IMR-90 (cell line): Measurements from ENCODE around the gene FARP1. TPM values are rescaled to one million over a fixed set of nuclear protein-coding genes. Genes with fewer than 3 reads are reported as not detected.

Experiments
- ATAC-seq: fragments of 200-7000 bp; cut with Tn5 transposase; 2 replicates; pipeline ENCODE4 v1.9.1; 2020; ENCODE audit warnings: low read depth, mild to moderate bottlenecking, moderate library complexity
- BruUV-seq: library from RNA; stranded (reverse); fragments of 400-500 nt; replicated peaks from 2 replicates; lab custom pipeline; 2021; lab: Mats Ljungman, UMichigan
- CTCF ChIA-PET: fragments of 300-600 bp; formaldehyde crosslinking; extraction: SDS; loops from one replicate; lab custom pipeline; 2021; ENCODE audit warnings: antibody characterized with exemption; lab: Yijun Ruan, JAX
- POLR2A ChIA-PET: fragments of 300-600 bp; sonication (Branson Sonifier 250); formaldehyde crosslinking; loops from one replicate; lab custom pipeline; 2022; ENCODE audit warnings: antibody characterized with exemption; ENCODE audit not compliant: unreplicated experiment; lab: Charles Lee
- DNase-seq: peaks from one replicate; pipeline ENCODE4 v3.0.0; 2013
- H2AFZ ChIP-seq: replicated peaks from 2 replicates; pipeline ENCODE3; 2013; ENCODE audit warnings: low read length, mild to moderate bottlenecking; ENCODE audit not compliant: poor library complexity
- H2AK5ac ChIP-seq: 2 replicates; pipeline ENCODE4 v1.6.1; 2013; ENCODE audit warnings: low read depth, low read length, inconsistent platforms
- H2AK9ac ChIP-seq: replicated peaks from 2 replicates; pipeline ENCODE3; 2013; ENCODE audit warnings: mild to moderate bottlenecking, low read depth, low read length, moderate library complexity; ENCODE audit not compliant: poor library complexity
- H2BK120ac ChIP-seq: 2 replicates; pipeline ENCODE4 v1.6.1; 2013; ENCODE audit warnings: low read depth, low read length, inconsistent platforms
- H2BK15ac ChIP-seq: 3 replicates; pipeline ENCODE4 v1.6.1; 2013; ENCODE audit warnings: low read depth, low read length, inconsistent platforms
- H2BK20ac ChIP-seq: 2 replicates; pipeline ENCODE4 v1.6.1; 2013; ENCODE audit warnings: low read depth, mild to moderate bottlenecking, inconsistent platforms, low read length, moderate library complexity
- H2BK5ac ChIP-seq: 2 replicates; pipeline ENCODE4 v1.6.1; 2013; ENCODE audit warnings: mild to moderate bottlenecking, low read depth, low read length, inconsistent platforms; ENCODE audit not compliant: poor library complexity, severe bottlenecking
- H3K14ac ChIP-seq: replicated peaks from 2 replicates; pipeline ENCODE4 v1.6.1; 2013; ENCODE audit warnings: low read depth, low read length, inconsistent platforms
- H3K18ac ChIP-seq: 2 replicates; pipeline ENCODE4 v1.6.1; 2013; ENCODE audit warnings: low read depth, low read length, control low read depth
- H3K23ac ChIP-seq: 2 replicates; pipeline ENCODE4 v1.6.1; 2013; ENCODE audit warnings: low read depth, low read length, inconsistent platforms
- H3K27ac ChIP-seq: 2 replicates; pipeline ENCODE4 v1.5.1; 2013; ENCODE audit warnings: mild to moderate bottlenecking, control low read depth, low read length; ENCODE audit not compliant: insufficient read depth
- H3K27me3 ChIP-seq: 2 replicates; pipeline ENCODE4 v1.6.1; 2013; ENCODE audit warnings: low read length; ENCODE audit not compliant: control insufficient read depth, insufficient read depth
- H3K36me3 ChIP-seq: 2 replicates; pipeline ENCODE4 v1.6.1; 2013; ENCODE audit warnings: low read length, mixed read lengths; ENCODE audit not compliant: control insufficient read depth, insufficient read depth
- H3K4ac ChIP-seq: 2 replicates; pipeline ENCODE4 v1.6.1; 2013; ENCODE audit warnings: low read depth, low read length, inconsistent platforms
- H3K4me1 ChIP-seq: 2 replicates; pipeline ENCODE4 v1.6.1; 2013; ENCODE audit warnings: low read length, mixed read lengths; ENCODE audit not compliant: control insufficient read depth, insufficient read depth
- H3K4me2 ChIP-seq: 2 replicates; pipeline ENCODE4 v1.6.1; 2013; ENCODE audit warnings: low read depth, mild to moderate bottlenecking, control low read depth, low read length, moderate library complexity
- H3K4me3 ChIP-seq: 2 replicates; pipeline ENCODE4 v1.5.1; 2013; ENCODE audit warnings: low read depth, mild to moderate bottlenecking, control low read depth, low read length, moderate library complexity; ENCODE audit not compliant: insufficient read depth
- H3K56ac ChIP-seq: 2 replicates; pipeline ENCODE4 v1.6.1; 2013; ENCODE audit warnings: low read length, inconsistent platforms; ENCODE audit not compliant: insufficient read depth; ENCODE audit errors: extremely low read depth
- H3K79me1 ChIP-seq, 2 experiments: 2 replicates each; pipeline ENCODE4 v1.6.1; 2013; ENCODE audit warnings: low read length in 2 of 2, inconsistent platforms in 1 of 2, low read depth in 1 of 2
- H3K9ac ChIP-seq: 2 replicates; pipeline ENCODE4 v1.6.1; 2013; ENCODE audit warnings: low read depth, low read length, control low read depth
- H3K9me1 ChIP-seq: 2 replicates; pipeline ENCODE4 v1.6.1; 2013; ENCODE audit warnings: low read length, inconsistent platforms; ENCODE audit not compliant: insufficient read depth
- H3K9me3 ChIP-seq: 2 replicates; pipeline ENCODE4 v1.6.1; 2013; ENCODE audit warnings: low read length; ENCODE audit not compliant: control insufficient read depth, insufficient read depth
- H4K20me1 ChIP-seq: 2 replicates; pipeline ENCODE4 v1.6.1; 2013; ENCODE audit warnings: low read length, inconsistent platforms; ENCODE audit not compliant: insufficient read depth
- H4K5ac ChIP-seq: 2 replicates; pipeline ENCODE4 v1.6.1; 2013; ENCODE audit warnings: mild to moderate bottlenecking, low read depth, low read length, control low read depth
- H4K8ac ChIP-seq, 2 experiments: 2 replicates each; pipeline ENCODE4 v1.6.1; 2013; ENCODE audit warnings: low read depth in 2 of 2, low read length in 2 of 2, control low read depth in 1 of 2, inconsistent platforms in 1 of 2
- H4K91ac ChIP-seq: 2 replicates; pipeline ENCODE4 v1.6.1; 2013; ENCODE audit warnings: low read depth, low read length, inconsistent platforms; ENCODE audit not compliant: insufficient read depth
- BHLHE40 ChIP-seq: fragments of 150-350 bp; IDR thresholded peaks from 2 replicates; pipeline ENCODE4 v1.6.1; 2016; ENCODE audit warnings: mild to moderate bottlenecking, low read depth, low read length
- CEBPB ChIP-seq: IDR thresholded peaks from 2 replicates; pipeline ENCODE4 v1.6.1; 2012; ENCODE audit warnings: low read depth, low read length, improper control_type of control experiment
- CHD1 ChIP-seq: IDR thresholded peaks from 2 replicates; pipeline ENCODE4 v1.6.1; 2012; ENCODE audit warnings: low read depth, low read length, improper control_type of control experiment
- ELK1 ChIP-seq: fragments of 150-350 bp; IDR thresholded peaks from 2 replicates; pipeline ENCODE4 v1.6.1; 2016; ENCODE audit warnings: low read depth, mild to moderate bottlenecking, low read length, moderate library complexity, borderline replicate concordance
- FOS ChIP-seq: fragments of 150-350 bp; IDR thresholded peaks from 2 replicates; pipeline ENCODE4 v1.6.1; 2016; ENCODE audit warnings: low read depth, low read length
- MAFK ChIP-seq: IDR thresholded peaks from 2 replicates; pipeline ENCODE4 v1.6.1; 2012; ENCODE audit warnings: low read depth, low read length, improper control_type of control experiment
- MAZ ChIP-seq: IDR thresholded peaks from 2 replicates; pipeline ENCODE4 v1.6.1; 2012; ENCODE audit warnings: low read depth, mild to moderate bottlenecking, low read length, improper control_type of control experiment, moderate library complexity, borderline replicate concordance
- MXI1 ChIP-seq: IDR thresholded peaks from 2 replicates; pipeline ENCODE4 v1.6.1; 2012; ENCODE audit warnings: low read depth, mild to moderate bottlenecking, low read length, moderate library complexity, borderline replicate concordance
- NFE2L2 ChIP-seq: fragments of 150-350 bp; IDR thresholded peaks from 2 replicates; pipeline ENCODE4 v1.6.1; 2016; ENCODE audit warnings: low read depth, mild to moderate bottlenecking, low read length
- POLR2A ChIP-seq: IDR thresholded peaks from 2 replicates; pipeline ENCODE4 v1.6.1; 2012; ENCODE audit warnings: mild to moderate bottlenecking, low read depth, low read length
- RAD21 ChIP-seq: IDR thresholded peaks from 2 replicates; pipeline ENCODE4 v1.6.1; 2012; ENCODE audit warnings: low read length, improper control_type of control experiment
- RFX5 ChIP-seq: IDR thresholded peaks from 2 replicates; pipeline ENCODE4 v1.8.0; 2012; ENCODE audit warnings: low read depth, mild to moderate bottlenecking, low read length, moderate library complexity
- WGBS, 2 experiments: methylation state at CpG; one replicate each; pipeline versions ENCODE4 v1.1.5 to v1.1.7; 2013; ENCODE audit warnings: missing lambda C conversion rate in 2 of 2; ENCODE audit not compliant: insufficient read length in 1 of 2; ENCODE audit errors: extremely low coverage in 2 of 2; 5-methylcytosine and 5-hydroxymethylcytosine counted together
- dilution Hi-C: fragments of 300-500 bp; cut with HindIII; formaldehyde crosslinking; loops from one replicate; pipeline ENCODE4 v1.14.3; 2018; ENCODE audit warnings: low sequenced_read_pairs; ENCODE audit not compliant: unreplicated experiment
- in situ Hi-C: fragments of 300-500 bp; cut with MboI; formaldehyde crosslinking; loops from 3 replicates; pipeline ENCODE4 v1.14.3; 2019; ENCODE audit warnings: low sequenced_read_pairs, inconsistent platforms, mixed read lengths
- intact Hi-C: fragments of 100-400 bp; cut with micrococcal nuclease; formaldehyde crosslinking; loops from 2 replicates; pipeline ENCODE4 v1.10.0; 2022
- polyA plus RNA-seq, 3 experiments: library from polyadenylated mRNA; depleted of rRNA; stranded (reverse); fragments of >200 nt; gene quantifications; 2 replicates each; pipeline ENCODE4 v1.2.3, GENCODE V29; 2012; ENCODE audit warnings: low replicate concordance in 1 of 3
- total RNA-seq: library from RNA; depleted of rRNA; stranded (reverse); fragments of >200 nt; gene quantifications from 2 replicates; pipeline ENCODE4 v1.2.3, GENCODE V29; 2012
- TF ChIP-seq, protein P1 (sequence below): fragments of 150-350 bp; IDR thresholded peaks from 2 replicates; pipeline ENCODE4 v1.6.1; 2017; ENCODE audit warnings: mild to moderate bottlenecking, antibody characterized with exemption, low read length, low read depth

Gene FARP1
- total and polyA plus RNA-seq, 2 of the 4 experiments (the other 2 are of a cell fraction): 39.6 to 57.0 TPM

DNA sequence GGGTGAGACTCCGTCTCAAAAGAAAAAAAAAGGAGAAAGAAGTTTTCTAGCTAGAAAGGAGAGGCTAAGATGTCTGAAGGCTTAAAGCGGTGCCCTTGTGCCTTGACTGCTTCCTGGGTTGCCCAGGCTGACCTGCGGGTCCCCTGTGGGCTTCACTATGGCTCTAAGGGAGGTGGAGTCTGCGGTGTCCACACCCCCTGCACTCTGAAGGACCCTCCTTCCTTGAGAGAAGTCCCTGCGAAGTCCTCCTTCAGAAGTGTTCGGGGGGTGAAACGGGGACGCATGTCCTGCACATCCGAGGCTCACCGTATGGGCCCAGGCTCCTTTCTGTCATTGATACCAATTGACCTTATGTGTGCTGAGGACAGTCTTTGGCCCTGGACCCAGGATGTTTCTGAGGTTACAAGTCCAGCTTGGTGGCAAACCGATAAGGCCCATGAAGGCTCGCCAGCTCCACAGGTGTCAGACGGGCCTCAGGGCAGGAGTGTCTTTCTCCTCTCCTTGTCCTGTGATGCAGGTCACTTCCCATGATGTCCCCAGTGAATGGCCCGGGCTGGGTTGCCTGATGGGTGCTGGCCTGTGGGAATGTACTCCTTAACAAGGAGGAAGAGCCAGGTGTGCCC, 45.8 kb downstream of the FARP1 start (continued):
- TF ChIP-seq RFX5: no peak

DNA sequence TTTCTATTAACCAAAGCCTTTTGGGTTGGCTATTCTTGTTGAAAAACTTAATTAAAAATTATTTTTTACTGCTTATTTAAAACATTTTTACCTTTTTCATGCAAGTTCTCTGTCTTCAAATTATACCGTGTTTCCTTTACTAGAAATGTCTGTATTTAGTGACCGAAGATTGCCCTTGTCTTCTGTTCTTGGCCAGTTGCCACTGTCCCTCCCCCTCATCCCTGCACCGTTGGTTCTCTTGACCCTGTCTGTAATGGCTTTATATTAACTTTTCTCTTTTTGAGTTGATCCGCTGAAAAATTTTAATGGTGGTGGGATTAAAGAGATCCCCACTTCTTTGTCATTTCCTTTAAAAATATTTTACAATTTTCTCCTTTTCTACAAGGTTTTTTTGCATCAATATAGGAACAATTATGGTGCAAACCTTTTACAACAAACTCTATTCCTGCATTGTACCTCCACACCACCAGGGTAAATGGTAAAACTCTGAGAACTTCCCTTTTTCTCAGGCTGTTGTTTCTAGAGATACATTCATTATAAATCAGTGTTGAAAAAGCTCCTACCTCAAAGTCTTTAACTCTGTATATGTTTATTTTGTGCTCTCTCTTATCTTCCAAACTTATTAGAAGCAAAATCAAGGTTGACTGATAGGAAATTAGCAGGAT, 47.1 kb downstream of the FARP1 start:
- DNase-seq (no peak), ATAC-seq (no peak)
- intact Hi-C loops (loop anchor here (10.0 kb wide), 1 partner anchor 1055 kb away; no protein-coding TSS in a partner anchor), in situ Hi-C loops (no loop called here), dilution Hi-C loops (no loop called here)
- H2AK5ac ChIP-seq: no peak overlapping the region
- WGBS, 2 experiments: no CpG with 5 or more reads among the region's 4 CpGs
- peak overlapping the region; percentile 72 for H3K9ac ChIP-seq
- ChIA-PET CTCF (interaction anchor here (0.7 to 1.1 kb wide), 2 partner anchors 17 to 1063 kb away, joined by 3 to 4 read pairs; no protein-coding TSS in a partner anchor), POLR2A (interaction anchor here (0.6 to 0.8 kb wide), 2 partner anchors 8 to 183 kb away, joined by 3 to 4 read pairs; no protein-coding TSS in a partner anchor)
- no peak overlapping the region for H2BK120ac ChIP-seq
- H3K27me3 ChIP-seq: no peaks in the 10 kb centered on the region
- H3K14ac ChIP-seq: peak overlapping the region; percentile 40; the same call in 1 of the 2 replicates
- no peak overlapping the region for H2AK9ac ChIP-seq
- peaks cover 41% of the 10 kb centered on the region for H4K20me1 ChIP-seq
- no peak overlapping the region for H3K56ac ChIP-seq
- H3K23ac ChIP-seq: no peak overlapping the region
- peaks cover 28% of the 10 kb centered on the region for H3K4me1 ChIP-seq
- no peak overlapping the region for H4K91ac ChIP-seq
- H2BK5ac ChIP-seq: peak overlapping the region; percentile 71
- H3K36me3 ChIP-seq: peaks cover 2% of the 10 kb centered on the region
- peak overlapping the region; percentile 74; the same call in 1 of the 2 replicates for H3K4ac ChIP-seq
- H2BK20ac ChIP-seq: no peak overlapping the region
- no peak overlapping the region for H2AFZ ChIP-seq
- peaks cover 47 to 72% of the 10 kb centered on the region in 2 experiments for H3K79me1 ChIP-seq
- no TSS peak for BruUV-seq
- peak overlapping the region in 1 of 2 experiments; percentile 66; a peak in 1 of 4 replicates for H4K8ac ChIP-seq
- H3K4me3 ChIP-seq: no peak overlapping the region
- no peak overlapping the region for H2BK15ac ChIP-seq
- no peak overlapping the region; the same call in 1 of the 2 replicates for H3K27ac ChIP-seq
- 0 out of 2 replicates have a peak overlapping the region, but pooled peaks have one; percentile 16 for H4K5ac ChIP-seq
- H3K9me3 ChIP-seq: no peaks in the 10 kb centered on the region
- no peak overlapping the region for H3K18ac ChIP-seq
- no peak overlapping the region for H3K4me2 ChIP-seq
- H3K9me1 ChIP-seq: peaks cover 22% of the 10 kb centered on the region
- no peak for TF ChIP-seq ELK1
- TF ChIP-seq, protein P1, sequence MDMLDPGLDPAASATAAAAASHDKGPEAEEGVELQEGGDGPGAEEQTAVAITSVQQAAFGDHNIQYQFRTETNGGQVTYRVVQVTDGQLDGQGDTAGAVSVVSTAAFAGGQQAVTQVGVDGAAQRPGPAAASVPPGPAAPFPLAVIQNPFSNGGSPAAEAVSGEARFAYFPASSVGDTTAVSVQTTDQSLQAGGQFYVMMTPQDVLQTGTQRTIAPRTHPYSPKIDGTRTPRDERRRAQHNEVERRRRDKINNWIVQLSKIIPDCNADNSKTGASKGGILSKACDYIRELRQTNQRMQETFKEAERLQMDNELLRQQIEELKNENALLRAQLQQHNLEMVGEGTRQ: no peak
- no peak for TF ChIP-seq NFE2L2
- TF ChIP-seq MXI1: no peak
- no peak for TF ChIP-seq MAZ
- no peak for TF ChIP-seq RAD21
- no peak for TF ChIP-seq BHLHE40
- no peak for TF ChIP-seq CEBPB
- no peak for TF ChIP-seq POLR2A
- TF ChIP-seq FOS: no peak
- no peak for TF ChIP-seq RFX5
- TF ChIP-seq CHD1: no peak
- TF ChIP-seq MAFK: no peak
